ENCODE data around the gene CALML3. TPM values are rescaled to one million over a fixed set of nuclear protein-coding genes. Genes with fewer than 3 reads are reported as not detected.

Gene CALML3
- total and polyA plus RNA-seq, 2 of the 8 experiments (the other 6 are each of a cell fraction or from before 2014, with no cell fraction given): not detected

GRCh38 chr10:5553400-5554170 is 28.8 kb downstream of the CALML3 start (continued):
- no peak for TF ChIP-seq CBX8 (IDR thresholded peaks at IDR 0.05; ENCODE audit: borderline replicate concordance, low read depth, low read length)
- no peak for TF ChIP-seq HDAC2 (IDR thresholded peaks at IDR 0.05; ENCODE audit: borderline replicate concordance in 1 of 2, low read depth in 2 of 2, low read length in 2 of 2)
- no peak for TF ChIP-seq TCF12 (IDR thresholded peaks at IDR 0.05; ENCODE audit: low read depth, low read length)
- no peak for TF ChIP-seq PHF8 (conservative IDR thresholded peaks at IDR 0.05; ENCODE audit: low read depth, low read length)
- no peak for TF ChIP-seq CTBP2 (IDR thresholded peaks at IDR 0.05; ENCODE audit: borderline replicate concordance, insufficient read depth, insufficient read length, low read length)
- TF ChIP-seq GABPA (IDR thresholded peaks at IDR 0.05; ENCODE audit: borderline replicate concordance, insufficient read depth, low read length): no peak
- TF ChIP-seq GTF2F1 (IDR thresholded peaks at IDR 0.05; ENCODE audit: borderline replicate concordance, low read depth, low read length): no peak
- TF ChIP-seq E2F6 (IDR thresholded peaks at IDR 0.05): no peak
- TF ChIP-seq NRF1 (IDR thresholded peaks at IDR 0.05; ENCODE audit: low read depth, low read length): no peak

All from H1 (cell line).